Fibroblast of the aortic adventitia (primary cell): Measurements from ENCODE around the gene PPP1R3F. TPM values are rescaled to one million over a fixed set of nuclear protein-coding genes. Genes with fewer than 3 reads are reported as not detected.
"Not testable (repeated sequence)": the region's sequence is repeated elsewhere in the genome, so short reads cannot be mapped to it uniquely, and the experiment has no call there.

Experiments
- DNase-seq: peaks from one replicate; pipeline ENCODE4 v3.0.0-alpha.2; 2010; ENCODE audit warnings: low read depth
- H3K4me3 ChIP-seq: 2 replicates; pipeline ENCODE4 v1.5.1; 2011; ENCODE audit warnings: low read depth, mild to moderate bottlenecking, control low read depth, low read length, moderate library complexity
- CTCF ChIP-seq: IDR thresholded peaks from 2 replicates; pipeline ENCODE4 v1.5.1; 2011; ENCODE audit warnings: mild to moderate bottlenecking, low read length, control low read depth, inconsistent platforms; ENCODE audit not compliant: insufficient read depth
- total RNA-seq: library from RNA; depleted of rRNA; stranded (reverse); fragments of >200 nt; gene quantifications from 2 replicates; pipeline ENCODE4 v1.2.3, GENCODE V29; 2012; ENCODE audit warnings: low replicate concordance

Gene PPP1R3F
- total RNA-seq, 1 donor, result 4.2 TPM

- peak; percentile 53 for DNase-seq
- TF ChIP-seq CTCF, result no peak
- peak overlapping the region; percentile 51 for H3K4me3 ChIP-seq
Observed at GRCh38 chrX:49309401-49309981, 39.9 kb downstream of the PPP1R3F start.

- no peak for DNase-seq
- TF ChIP-seq CTCF, result no peak
- H3K4me3 ChIP-seq, result no peak overlapping the region
Observed at GRCh38 chrX:49310371-49310770, 40.8 kb downstream of the PPP1R3F start.

GRCh38 chrX:49312176-49312575 lies 42.6 kb downstream of the PPP1R3F start:
- no peak for TF ChIP-seq CTCF
- H3K4me3 ChIP-seq, result no peak overlapping the region
- no peak for DNase-seq

GRCh38 chrX:49316085-49316484 lies 46.5 kb downstream of the PPP1R3F start:
- H3K4me3 ChIP-seq, result no peak overlapping the region
- no peak for DNase-seq
- TF ChIP-seq CTCF, result no peak

- not testable (repeated sequence) for H3K4me3 ChIP-seq, DNase-seq
Observed at GRCh38 chrX:49321737-49322136, 52.1 kb downstream of the PPP1R3F start, which contains the start of gene GAGE12J. Gene GAGE12J (plus strand): TSS chrX:49322037. CDS start chrX:49323194, 1,157 bp downstream.

- H3K4me3 ChIP-seq, DNase-seq: not testable (repeated sequence)
Observed at GRCh38 chrX:49322266-49322665, 52.7 kb downstream of the PPP1R3F start.

GRCh38 chrX:49323735-49324134 lies 54.1 kb downstream of the PPP1R3F start:
- DNase-seq, H3K4me3 ChIP-seq: not testable (repeated sequence)

GRCh38 chrX:49330421-49330820 lies 60.8 kb downstream of the PPP1R3F start:
- not testable (repeated sequence) for H3K4me3 ChIP-seq, DNase-seq

- H3K4me3 ChIP-seq, DNase-seq: not testable (repeated sequence)
Observed at GRCh38 chrX:49331282-49331681, 61.7 kb downstream of the PPP1R3F start, which contains the start of gene GAGE13. Gene GAGE13 (plus strand): TSS chrX:49331582. CDS start chrX:49332738, 1,156 bp downstream.

- DNase-seq, H3K4me3 ChIP-seq: not testable (repeated sequence)
Observed at GRCh38 chrX:49331841-49332240, 62.2 kb downstream of the PPP1R3F start.

Other genes with a start within 250 kb of the PPP1R3F start
- 18.9 and 50.5 TPM in 2 replicates for gene TFE3, start 226.4 kb upstream of the PPP1R3F start, total RNA-seq
- gene CCDC120, start 210.8 kb upstream of the PPP1R3F start, total RNA-seq, result 0.90 and 1.2 TPM in 2 replicates
- 2.6 and 17.8 TPM in 2 replicates for gene PRAF2, start 195.8 kb upstream of the PPP1R3F start, total RNA-seq
- 66.5 and 73.9 TPM in 2 replicates for gene WDR45, start 189.9 kb upstream of the PPP1R3F start, total RNA-seq
- gene GPKOW, start 146.1 kb upstream of the PPP1R3F start, total RNA-seq, result 12.5 and 18.2 TPM in 2 replicates
- 1.7 and 2.9 TPM in 2 replicates for gene MAGIX, start 107.0 kb upstream of the PPP1R3F start, total RNA-seq
- gene PLP2, start 97.9 kb upstream of the PPP1R3F start, total RNA-seq, result 8.7 and 93.2 TPM in 2 replicates
- 2.9 and 5.0 TPM in 2 replicates for gene PRICKLE3, start 83.4 kb upstream of the PPP1R3F start, total RNA-seq
- gene SYP, start 69.6 kb upstream of the PPP1R3F start, total RNA-seq, result 0.16 and 0.18 TPM in 2 replicates
- not detected in 2 replicates for gene CACNA1F, start 36.5 kb upstream of the PPP1R3F start, total RNA-seq
- gene CCDC22, start 34.3 kb upstream of the PPP1R3F start, total RNA-seq, result 6.5 and 13.6 TPM in 2 replicates
- not detected in 2 replicates for gene FOXP3, start 5.1 kb upstream of the PPP1R3F start, total RNA-seq
- gene GAGE10, start 33.9 kb downstream of the PPP1R3F start, total RNA-seq, result not detected in 2 replicates
- gene GAGE12J, start 52.2 kb downstream of the PPP1R3F start, total RNA-seq, result not detected in 2 replicates
- gene GAGE13, start 61.8 kb downstream of the PPP1R3F start, total RNA-seq, result not detected in 2 replicates